Dermis blood vessel endothelial cell (primary cell): ENCODE data around the gene GOLGA8J. TPM values are rescaled to one million over a fixed set of nuclear protein-coding genes. Genes with fewer than 3 reads are reported as not detected.
"Not testable (repeated sequence)": the region's sequence is repeated elsewhere in the genome, so short reads cannot be mapped to it uniquely, and the experiment has no call there.

ENCODE experiments used
- DNase-seq: peaks from one replicate; pipeline ENCODE4 v3.0.0; 2010
- total RNA-seq: library from RNA; depleted of rRNA; stranded (reverse); fragments of >200 nt; gene quantifications from 2 replicates; pipeline ENCODE4 v1.2.3, GENCODE V29; 2014

GOLGA8J gene, protein sequence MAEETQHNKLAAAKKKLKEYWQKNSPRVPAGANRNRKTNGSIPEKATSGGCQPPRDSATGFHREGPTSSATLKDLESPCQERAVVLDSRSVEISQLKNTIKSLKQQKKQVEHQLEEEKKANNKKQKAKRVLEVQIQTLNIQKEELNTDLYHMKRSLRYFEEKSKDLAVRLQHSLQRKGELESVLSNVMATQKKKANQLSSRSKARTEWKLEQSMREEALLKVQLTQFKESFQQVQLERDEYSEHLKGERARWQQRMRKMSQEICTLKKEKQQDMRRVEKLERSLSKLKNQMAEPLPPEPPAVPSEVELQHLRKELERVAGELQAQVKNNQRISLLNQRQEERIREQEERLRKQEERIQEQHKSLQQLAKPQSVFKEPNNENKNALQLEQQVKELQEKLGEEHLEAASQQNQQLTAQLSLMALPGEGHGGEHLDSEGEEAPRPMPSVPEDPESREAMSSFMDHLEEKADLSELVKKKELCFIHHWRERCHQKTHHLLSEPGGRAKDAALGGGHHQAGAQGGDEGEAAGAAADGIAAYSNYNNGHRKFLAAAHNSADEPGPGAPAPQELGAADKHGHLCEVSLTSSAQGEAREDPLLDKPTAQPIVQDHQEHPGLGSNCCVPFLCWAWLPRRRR
- 0.17 TPM in 1 of 2 replicates, not detected in the other for total RNA-seq

GRCh38 chr15:30082655-30083054 lies at the start of gene GOLGA8J:
Gene GOLGA8J, plus strand, starts transcription at chr15:30082955. Its CDS starts 98 bp downstream, at chr15:30083053.
- not testable (repeated sequence) for DNase-seq

DNA sequence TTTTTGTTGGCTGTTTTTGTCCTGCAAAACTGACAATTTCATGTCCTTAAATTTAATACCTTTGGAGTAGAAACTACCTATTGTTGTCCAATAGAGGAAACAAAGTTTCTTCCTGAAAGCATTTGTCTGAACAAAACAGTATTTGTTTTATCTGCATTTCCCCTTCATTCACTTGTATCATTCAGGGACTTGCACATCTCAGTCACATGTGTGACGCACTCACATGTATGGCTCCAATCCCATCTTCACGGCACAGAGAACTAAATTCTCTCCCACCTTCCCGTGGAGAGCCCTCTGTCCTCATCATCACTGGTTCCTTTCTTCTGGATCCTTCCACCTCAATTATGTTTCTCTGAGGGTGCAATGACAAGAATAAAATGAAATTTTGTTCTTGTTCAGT lies 49.5 kb upstream of the GOLGA8J start:
- DNase-seq, result no peak

- no peak for DNase-seq
Measured at GRCh38 chr15:30033763-30034162, 49.0 kb upstream of the GOLGA8J start.

- no peak for DNase-seq
Measured at GRCh38 chr15:30036036-30036703, 46.6 kb upstream of the GOLGA8J start.

- peak; percentile 5 for DNase-seq
Measured at GRCh38 chr15:30038667-30039523, 43.9 kb upstream of the GOLGA8J start.

- no peak for DNase-seq
Measured at GRCh38 chr15:30041868-30042267, 40.9 kb upstream of the GOLGA8J start.

GRCh38 chr15:30042556-30042955 lies 40.2 kb upstream of the GOLGA8J start:
- no peak for DNase-seq

DNA sequence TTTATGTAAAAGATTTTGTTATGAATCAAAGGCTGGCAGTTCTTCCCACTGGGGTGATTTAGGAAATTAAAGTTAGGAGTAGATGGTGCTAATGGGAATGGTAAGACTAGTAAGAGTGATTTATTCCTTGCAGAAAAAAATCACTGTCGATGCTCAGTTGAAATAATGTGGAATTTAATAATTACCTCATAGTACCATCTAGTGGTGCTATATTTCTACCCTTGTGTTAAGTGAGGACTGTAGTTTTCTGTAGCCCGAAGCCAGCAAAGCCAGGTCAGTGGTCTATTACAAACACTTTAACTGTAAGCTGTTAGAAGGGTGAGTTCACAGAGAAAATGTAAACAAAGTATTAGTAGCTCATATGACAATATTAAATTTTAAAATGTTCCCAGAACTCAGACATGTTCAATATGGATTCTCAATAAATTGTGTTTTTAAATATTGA lies 39.5 kb upstream of the GOLGA8J start:
- DNase-seq, result peak; percentile 54

DNA sequence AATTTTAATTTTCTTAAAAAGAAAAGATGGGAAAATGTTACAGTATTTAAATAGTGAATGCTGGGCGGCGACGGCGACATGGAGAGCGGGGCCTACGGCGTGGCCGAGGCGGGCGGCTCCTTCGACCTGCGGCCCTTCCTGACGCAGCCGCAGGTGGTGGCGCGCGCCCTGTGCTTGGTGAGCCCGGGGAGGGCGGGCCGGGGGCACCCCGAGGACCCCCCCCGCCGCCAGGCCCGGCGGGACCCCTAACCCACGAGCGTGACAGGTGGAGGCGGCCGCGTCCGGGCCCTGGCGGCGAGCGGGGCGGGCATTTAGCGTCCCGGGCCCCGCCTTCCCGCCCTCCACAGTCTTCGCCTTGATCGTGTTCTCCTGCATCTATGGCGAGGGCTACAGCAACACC lies 38.4 kb upstream of the GOLGA8J start:
- DNase-seq, result no peak

DNA sequence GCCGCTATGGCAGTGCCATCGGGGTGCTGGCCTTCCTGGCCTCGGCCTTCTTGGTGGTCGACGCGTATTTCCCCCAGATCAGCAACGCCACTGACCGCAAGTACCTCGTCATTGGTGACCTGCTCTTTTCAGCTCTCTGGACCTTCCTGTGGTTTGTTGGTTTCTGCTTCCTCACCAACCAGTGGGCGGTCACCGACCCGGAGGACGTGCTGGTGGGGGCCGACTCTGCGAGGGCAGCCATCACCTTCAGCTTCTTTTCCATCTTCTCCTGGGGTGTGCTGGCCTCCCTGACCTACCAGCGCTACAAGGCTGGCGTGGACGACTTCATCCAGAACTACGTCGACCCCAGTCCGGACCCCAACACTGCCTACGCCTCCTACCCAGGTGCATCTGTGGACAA lies 37.9 kb upstream of the GOLGA8J start:
- DNase-seq, result not testable (repeated sequence)

- not testable (repeated sequence) for DNase-seq
Measured at GRCh38 chr15:30045248-30046041, 37.3 kb upstream of the GOLGA8J start.

GRCh38 chr15:30046430-30046829 lies 36.3 kb upstream of the GOLGA8J start:
- no peak for DNase-seq

DNA sequence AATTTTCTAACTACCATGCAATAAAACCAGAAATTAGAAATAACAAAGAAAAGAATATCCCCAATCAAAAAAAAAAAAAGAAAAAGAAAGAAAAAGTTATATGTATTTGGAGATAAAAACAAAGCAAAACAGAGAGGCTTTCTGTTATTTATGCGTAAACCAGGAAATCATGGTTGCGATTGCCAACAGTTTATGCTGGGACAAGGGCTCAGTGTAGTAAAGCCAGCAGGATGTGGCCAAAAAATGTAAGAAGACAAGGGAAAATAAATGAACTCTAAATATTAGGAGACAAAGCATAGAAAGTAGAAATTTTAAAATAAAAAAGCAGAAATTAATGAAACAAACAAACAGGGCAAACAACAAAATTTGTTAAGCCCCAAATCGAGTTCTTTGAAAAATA lies 27.2 kb upstream of the GOLGA8J start:
- no peak for DNase-seq

- DNase-seq, result no peak
Measured at GRCh38 chr15:30056166-30056565, 26.6 kb upstream of the GOLGA8J start.

DNA sequence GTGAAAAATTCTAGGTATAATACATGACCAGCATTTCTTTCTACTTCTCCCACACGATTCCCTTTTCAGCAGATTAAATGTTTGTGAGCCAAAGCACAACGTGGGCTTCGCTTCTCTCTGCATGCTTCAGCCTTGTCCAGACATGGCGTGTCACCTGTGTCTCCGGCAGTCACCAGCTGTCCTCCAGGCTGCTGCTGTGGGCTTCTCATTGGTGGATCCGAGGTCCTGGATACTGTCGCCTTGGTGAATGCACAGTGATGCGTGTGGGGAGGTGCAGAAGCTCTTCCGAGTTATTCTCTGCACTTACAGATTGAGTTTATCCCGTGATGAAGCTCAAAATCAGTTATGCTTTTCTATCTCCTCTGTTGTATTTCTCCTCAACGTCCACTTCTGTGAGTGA lies 23.0 kb upstream of the GOLGA8J start:
- no peak for DNase-seq

DNA sequence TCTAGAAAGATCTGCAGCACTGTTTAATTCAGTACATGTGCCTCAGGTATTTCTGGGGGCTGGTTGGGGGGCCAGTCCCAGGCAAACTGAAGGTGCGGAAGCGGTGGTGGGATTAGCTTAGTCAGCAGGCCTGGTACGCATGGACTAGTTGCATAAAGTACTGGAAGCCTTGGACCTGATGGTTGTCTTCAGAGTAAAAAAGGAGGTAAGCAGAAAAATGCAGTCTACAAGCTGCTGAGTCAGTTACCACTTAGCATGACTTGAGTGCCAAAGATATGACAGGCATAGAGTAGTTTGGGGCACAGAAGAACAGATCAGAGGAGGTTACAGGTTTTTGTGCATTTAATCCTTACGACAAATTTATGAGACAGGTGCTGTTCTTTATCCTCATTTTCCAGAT lies 19.9 kb upstream of the GOLGA8J start:
- DNase-seq, result no peak

DNA sequence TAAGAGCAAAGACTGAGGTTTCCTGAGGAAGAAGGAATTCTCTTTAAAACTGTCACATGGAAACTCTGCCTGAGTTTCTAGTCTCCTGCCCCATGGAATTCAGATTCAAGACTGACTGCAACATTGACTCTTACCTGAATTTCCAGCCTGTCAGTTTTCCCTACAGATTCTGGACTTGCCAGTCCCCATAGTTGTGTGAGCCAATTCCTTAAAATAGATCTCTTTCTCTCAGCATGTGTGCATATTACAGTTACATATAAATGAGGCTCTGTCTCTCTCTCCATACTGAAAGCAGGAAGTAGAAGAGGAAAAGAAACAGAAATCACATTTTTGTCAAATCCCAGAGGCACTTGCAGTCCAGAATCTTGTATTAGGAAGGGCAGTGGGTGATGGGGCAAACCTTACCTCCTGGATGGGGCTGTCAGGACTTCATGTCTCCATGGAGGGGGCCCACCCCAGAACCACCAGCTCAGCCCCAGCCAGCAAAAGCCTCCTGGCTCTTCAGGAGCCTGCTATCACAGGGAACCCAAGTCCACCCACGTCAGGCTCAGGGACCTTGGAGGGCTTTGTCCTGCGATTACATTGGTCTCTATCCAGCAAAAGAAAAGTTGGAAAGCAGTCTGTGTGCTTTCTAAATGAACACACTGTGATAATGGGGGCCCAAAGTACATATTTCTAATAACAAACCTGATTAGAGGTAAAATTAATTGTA lies 18.8 kb upstream of the GOLGA8J start:
- no peak for DNase-seq

GRCh38 chr15:30065025-30065801 lies 17.5 kb upstream of the GOLGA8J start:
- DNase-seq, result no peak

DNA sequence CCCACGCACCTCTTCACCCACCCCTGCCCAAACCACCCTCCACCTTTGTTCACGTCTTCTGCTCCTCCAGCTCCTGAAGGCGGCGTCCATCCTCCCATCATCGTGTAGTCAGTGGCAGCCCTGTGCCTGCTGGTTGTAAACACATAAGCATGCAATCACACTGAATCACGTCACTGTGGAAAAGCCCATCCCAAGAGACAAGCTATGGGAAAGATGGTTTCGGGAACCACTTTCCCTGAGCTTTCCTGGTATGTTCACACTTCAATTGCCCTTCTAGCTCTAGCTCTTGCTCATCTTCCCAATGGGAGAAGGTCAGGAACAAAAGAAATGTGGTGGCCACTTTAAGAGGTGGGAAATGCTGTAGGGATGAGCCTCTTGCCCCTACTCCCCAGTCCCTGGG lies 14.4 kb upstream of the GOLGA8J start:
- no peak for DNase-seq

- DNase-seq, result no peak
Measured at GRCh38 chr15:30072630-30073029, 10.1 kb upstream of the GOLGA8J start.
